GM18858 (cell line): Measurements from ENCODE around the gene ACTG1.

Experiments used
- ATAC-seq: cut with Tn5 transposase; IDR thresholded peaks from one replicate; pipeline ENCODE4 v1.9.1; 2021; ENCODE audit not compliant: unreplicated experiment

Gene ACTG1

DNA sequence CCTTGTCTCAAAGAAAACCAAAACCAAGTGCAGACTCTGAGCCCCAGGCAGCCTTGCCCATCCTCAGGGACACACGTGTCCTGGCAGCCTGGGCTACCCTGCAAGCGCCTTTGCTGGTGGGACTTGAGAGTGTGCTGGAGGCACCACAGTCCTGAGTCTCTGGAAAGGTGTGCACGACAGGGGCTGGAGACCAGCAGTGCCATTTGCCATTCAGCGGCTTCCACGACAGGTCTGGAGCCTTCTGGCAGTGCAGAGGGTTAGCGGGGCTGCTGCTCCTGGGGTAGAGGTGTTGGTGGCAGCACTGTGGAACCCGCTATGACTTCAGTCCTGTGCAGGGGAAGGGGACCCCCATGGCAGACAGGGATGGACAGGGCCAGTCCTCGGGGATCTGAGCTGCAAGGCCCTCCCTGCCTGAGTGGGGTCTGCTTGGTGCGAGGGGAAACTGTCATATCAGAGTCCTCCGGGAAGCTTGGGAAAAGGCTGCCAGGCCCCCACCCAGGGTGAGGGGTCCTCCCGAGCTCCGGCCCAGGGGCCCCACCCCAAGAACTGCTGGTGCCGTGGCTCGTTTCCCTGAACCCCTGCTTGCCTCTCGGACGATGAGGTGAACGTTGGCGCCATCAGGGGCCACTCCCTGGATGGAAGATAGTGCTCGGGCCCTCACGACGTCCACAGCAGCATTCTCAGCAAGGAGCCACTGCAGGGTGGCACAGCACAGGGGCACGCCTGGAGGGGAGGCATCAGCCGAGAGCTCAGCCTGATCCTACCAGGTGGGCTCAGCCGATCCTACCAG is 32.8 kb upstream of the ACTG1 start:
- no peak for ATAC-seq

- no peak for ATAC-seq
Measured at GRCh38 chr17:81544281-81544974, 31.8 kb upstream of the ACTG1 start.

DNA sequence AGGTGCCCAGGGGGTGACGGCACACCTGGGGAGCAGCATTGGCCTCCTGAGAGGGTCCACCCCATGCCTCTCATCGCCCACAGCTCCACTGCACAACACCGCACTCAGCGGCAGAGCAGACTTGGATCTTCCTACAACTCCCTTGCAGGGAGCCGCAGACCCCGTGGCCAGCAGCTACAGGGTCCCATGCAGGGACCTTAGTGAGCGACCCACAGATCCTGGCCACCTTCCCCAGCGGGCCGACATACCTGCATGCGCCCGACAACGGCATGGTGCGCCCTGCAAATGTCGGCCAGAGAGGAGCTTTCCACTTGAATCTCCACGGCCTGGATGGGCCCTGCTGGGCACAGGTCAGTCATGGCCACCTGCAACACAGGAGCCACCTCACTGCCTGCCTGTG is 31.2 kb upstream of the ACTG1 start:
- ATAC-seq = no peak

DNA sequence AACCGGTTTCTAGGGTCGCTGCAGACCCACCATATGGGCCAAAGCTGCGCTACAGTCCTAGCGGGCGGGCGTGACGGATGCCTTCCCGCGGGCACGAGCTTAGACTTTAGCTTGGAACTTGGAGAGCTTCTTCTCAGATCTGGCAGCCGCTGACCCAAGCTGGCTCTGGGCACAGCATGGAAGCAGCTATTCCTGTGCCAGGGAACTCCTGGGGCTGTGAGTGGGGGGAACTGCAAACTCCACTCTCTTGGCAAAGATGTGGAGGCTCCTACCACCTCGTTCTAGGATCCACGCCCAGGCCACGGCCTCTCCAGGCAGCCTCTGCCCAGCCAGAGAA is 30.7 kb upstream of the ACTG1 start:
- no peak for ATAC-seq

- no peak for ATAC-seq
Measured at GRCh38 chr17:81542431-81543338, 30.1 kb upstream of the ACTG1 start.

DNA sequence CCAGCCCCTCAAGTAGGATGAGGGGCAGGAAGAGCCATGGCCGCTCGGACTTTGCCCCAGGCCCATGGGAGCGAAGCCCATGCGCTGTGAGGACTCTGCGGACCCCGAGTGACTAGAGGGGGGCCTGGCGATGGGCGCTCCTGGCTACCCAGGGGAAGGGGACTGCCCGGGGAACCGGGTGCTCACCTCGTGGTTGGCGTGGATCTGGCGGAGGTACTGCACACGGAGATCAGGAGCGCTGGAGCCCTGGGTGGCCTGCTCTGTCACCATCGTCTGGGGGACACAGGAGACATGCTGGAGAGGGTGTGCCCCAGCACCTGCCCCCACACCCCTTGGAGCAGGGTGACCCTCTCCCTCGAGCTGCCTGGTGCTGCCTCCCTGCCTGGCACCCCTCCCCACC is 28.5 kb upstream of the ACTG1 start:
- ATAC-seq = no peak

- ATAC-seq = no peak
Measured at GRCh38 chr17:81540676-81541027, 28.1 kb upstream of the ACTG1 start.

DNA sequence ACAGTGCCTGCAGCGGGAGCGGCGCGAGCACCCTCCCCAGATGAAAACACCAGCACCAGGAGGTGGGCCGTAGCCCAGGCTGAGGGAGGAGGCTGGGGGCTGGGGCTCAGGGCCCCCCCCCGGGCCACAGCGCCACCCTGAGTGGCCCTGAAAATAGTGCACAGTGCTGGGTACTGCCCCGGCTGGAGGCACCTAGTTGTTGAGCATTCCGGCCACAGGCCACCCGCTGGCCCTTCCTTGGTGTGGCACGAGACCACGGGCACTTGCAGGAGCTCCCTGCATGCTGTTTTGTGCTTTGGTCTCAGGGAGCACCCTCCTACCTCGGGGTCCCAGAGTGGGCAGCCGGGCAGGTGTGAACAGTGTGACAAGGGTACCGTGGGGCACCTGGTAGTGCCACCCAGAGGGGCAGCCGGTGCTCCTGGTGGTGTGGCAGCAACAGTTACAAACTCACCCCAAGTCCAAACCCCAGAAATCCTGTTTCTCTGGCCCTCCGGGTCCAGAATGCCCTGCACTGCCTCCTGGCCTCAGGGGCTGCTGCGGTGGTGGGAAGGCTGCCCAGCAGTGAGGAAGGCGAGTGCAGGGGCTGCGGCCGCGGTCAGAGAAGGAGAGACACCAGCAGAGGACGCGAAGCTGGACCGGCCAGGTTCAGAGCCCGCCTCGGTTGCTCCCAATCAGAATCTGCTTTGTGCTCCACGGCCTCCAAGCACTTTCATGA is 27.5 kb upstream of the ACTG1 start:
- ATAC-seq = no peak

- no peak for ATAC-seq
Measured at GRCh38 chr17:81539571-81539900, 26.9 kb upstream of the ACTG1 start.

DNA sequence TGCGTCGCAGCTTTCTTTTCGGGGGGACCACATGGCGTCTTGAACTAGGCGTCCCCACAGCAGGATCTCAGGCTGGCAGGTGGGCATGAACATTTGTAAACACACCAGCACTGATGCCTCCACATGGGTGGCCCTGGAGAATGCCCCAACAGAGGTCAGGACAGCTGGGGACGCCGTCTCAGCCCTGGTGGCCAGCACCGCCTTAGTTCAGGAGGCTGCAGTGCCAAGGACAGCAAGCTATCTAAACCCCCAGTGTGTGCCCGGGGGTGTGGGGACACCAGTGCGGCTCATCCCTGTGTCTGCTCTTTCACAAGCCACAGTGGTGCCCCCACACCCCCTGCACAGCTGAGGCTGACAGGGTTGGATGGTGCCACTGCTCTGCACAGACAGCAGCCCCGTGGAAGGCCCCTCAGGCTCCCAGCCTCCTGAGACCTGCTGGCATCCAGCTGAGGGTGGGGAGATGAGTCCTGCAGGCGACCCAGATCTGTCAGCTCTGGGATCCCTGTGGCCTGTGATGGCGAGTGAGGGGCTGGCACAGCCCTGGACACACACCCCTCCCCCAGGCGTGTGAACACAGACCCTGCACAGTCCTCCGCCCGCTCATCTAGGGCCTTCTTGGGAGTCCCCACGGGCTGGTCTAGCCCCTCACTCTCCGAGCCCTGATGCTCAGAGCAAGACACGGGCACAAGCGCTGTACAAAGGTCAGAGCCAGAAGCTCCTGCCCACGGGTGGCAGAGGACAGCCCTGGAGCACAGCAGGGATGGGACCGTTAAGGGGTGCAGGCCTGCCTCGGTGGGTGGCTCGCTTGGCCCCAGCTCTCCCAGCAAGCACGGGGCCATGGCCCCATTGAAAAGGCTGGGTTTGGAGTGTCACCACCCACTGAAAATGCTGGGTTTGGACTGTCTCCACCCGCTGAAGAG is 26.3 kb upstream of the ACTG1 start:
- ATAC-seq = no peak

DNA sequence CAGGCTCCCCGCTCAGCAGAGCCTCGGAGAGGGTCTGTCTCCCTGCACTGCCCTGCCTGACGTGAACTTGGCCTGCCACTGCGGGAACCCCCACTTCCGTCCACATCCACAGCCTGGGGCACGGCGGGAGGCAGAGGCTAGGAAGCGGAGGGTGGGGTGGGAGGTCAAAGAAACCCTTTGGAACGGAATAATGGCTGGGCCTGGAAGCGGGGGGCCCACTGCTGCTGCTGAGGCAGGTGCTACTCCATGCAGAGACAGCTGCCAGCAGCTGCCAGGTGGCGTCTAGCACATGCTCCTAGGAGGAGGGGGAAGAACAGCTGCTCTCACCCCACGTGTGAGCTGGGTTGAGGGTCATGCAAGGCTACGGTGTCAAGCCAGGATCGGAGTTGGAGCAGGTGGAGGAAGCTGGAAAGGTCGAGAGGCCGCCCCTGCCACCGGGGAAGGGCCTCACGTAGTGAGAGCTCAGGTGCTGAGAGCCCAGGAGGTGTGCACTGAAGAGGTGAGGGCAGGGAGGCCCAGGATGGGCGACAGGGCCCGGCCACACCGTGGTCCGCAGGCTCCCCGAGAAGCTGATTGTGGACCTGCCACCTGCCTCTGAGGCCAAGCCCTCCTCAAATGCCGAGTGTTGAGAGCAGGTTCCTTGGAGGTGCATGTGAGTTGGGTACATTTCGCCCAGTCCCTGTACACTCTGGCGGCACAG is 25.4 kb upstream of the ACTG1 start:
- no peak for ATAC-seq

DNA sequence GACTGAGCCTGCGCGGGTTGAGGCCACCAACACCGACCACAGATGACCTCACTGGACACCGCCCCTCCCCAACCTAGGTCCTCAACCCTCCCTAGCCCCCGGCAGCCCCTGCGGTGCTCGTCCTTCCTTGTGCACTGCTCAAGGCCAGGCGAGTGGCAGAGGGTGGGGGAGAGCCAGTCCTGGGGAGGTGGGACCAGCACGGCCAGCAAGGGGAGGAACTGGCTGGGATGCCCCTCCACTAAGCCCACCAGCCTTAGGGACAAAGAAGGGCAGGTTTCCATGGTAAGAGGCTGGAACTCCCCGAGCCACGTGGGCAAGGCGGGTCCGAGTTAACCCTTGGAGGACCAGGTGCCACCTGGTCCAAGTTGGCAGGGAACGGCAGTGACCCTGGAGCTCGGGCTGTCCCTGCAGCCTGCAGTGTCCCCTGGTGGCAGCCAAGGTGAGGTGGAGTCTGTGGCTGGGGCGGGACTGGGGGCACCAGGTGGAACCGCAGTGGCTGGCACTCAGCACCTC is 24.8 kb upstream of the ACTG1 start:
- ATAC-seq = no peak

GRCh38 chr17:81536299-81537290 is 24.0 kb upstream of the ACTG1 start:
- no peak for ATAC-seq

DNA sequence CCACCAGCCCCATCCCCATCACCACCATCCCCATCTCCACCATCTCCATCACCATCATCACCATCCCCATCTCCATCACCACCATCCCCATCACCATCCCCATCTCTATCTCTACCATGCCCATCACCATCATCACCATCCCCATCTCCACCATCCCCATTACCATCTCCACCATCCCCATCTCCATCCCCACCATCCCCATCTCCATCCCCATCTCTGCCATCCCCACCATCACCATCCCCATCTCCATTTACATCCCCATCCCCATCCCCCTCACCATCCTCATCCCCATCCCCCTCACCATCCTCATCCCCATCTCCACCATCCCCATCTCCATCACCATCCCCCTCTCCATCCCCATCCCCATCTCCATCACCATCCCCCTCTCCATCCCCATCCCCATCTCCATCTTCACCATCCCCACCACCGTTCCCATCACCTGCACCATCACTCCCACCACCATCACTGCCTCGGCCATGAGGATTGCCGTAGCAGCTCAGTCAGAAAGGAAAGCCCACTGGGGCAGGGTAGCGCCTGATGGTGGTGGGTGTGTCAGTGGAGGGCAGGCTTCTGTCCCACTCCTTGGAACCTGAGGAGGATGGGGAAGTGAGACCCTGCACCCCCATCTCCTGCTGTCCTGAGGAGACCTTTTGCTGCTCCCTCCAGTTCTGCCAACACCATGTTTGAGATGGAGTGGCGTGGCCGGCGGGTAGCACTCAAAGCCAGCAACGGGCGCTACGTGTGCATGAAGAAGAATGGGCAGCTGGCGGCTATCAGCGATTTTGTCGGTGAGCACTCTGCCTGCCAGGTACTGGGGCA is 23.1 kb upstream of the ACTG1 start:
- ATAC-seq = no peak

DNA sequence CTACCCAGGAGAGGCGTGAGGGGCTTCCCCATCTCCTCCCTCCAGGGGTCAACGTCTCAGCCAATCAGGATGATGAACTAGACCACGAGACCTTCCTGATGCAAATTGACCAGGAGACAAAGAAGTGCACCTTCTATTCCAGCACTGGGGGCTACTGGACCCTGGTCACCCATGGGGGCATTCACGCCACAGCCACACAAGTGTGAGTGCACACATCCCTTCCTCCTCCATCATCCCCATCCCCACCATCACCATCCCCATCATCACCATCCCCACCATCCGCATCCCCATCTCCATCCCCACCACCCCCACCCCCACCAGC is 22.4 kb upstream of the ACTG1 start:
- ATAC-seq = no peak

GRCh38 chr17:81534157-81535006 is 21.8 kb upstream of the ACTG1 start:
- no peak for ATAC-seq
